EL (cell line): ENCODE measurements around the gene SSMEM1.
"Not testable (repeated sequence)": the region's sequence is repeated elsewhere in the genome, so short reads cannot be mapped to it uniquely, and the experiment has no call there.

Experiments used
- DNase-seq: peaks from one replicate; pipeline ENCODE4 v3.0.0-alpha.2; 2016

SSMEM1 gene

GRCh38 chr7:130207642-130208041 lies at the start of gene SSMEM1:
SSMEM1 (plus strand) TSS chr7:130207860; CDS start chr7:130207911, 51 bp downstream.
- DNase-seq = peak; percentile 55

GRCh38 chr7:130160023-130160422 lies 47.6 kb upstream of the SSMEM1 start:
- DNase-seq = no peak

GRCh38 chr7:130160455-130160854 lies 47.2 kb upstream of the SSMEM1 start:
- no peak for DNase-seq

GRCh38 chr7:130162196-130162595 lies 45.5 kb upstream of the SSMEM1 start:
- DNase-seq = no peak

GRCh38 chr7:130174237-130174959 lies 33.3 kb upstream of the SSMEM1 start:
- no peak for DNase-seq

GRCh38 chr7:130178251-130178650 lies 29.4 kb upstream of the SSMEM1 start:
- no peak for DNase-seq

- no peak for DNase-seq
These were observed 28.0 kb upstream of the SSMEM1 start for GRCh38 chr7:130179631-130180030.

- peak; percentile 40 for DNase-seq
These were observed 26.9 kb upstream of the SSMEM1 start for GRCh38 chr7:130180571-130181262.

GRCh38 chr7:130181263-130181605 lies 26.4 kb upstream of the SSMEM1 start:
- DNase-seq = no peak

- no peak for DNase-seq
These were observed 24.7 kb upstream of the SSMEM1 start for GRCh38 chr7:130182990-130183389.

GRCh38 chr7:130184349-130184748 lies 23.3 kb upstream of the SSMEM1 start:
- DNase-seq = not testable (repeated sequence)

- DNase-seq = no peak
These were observed 20.3 kb upstream of the SSMEM1 start for GRCh38 chr7:130187360-130187759.

- DNase-seq = peak; percentile 60
These were observed 18.3 kb upstream of the SSMEM1 start for GRCh38 chr7:130189343-130189742.

GRCh38 chr7:130191791-130192190 lies 15.9 kb upstream of the SSMEM1 start:
- DNase-seq = no peak

GRCh38 chr7:130195396-130195795 lies 12.3 kb upstream of the SSMEM1 start:
- DNase-seq = no peak

GRCh38 chr7:130196476-130196875 lies 11.2 kb upstream of the SSMEM1 start:
- no peak for DNase-seq

GRCh38 chr7:130197094-130197493 lies 10.6 kb upstream of the SSMEM1 start:
- DNase-seq = no peak

- DNase-seq = no peak
These were observed 5.9 kb upstream of the SSMEM1 start for GRCh38 chr7:130201796-130202195.

GRCh38 chr7:130205084-130205947 lies 2.3 kb upstream of the SSMEM1 start, which contains the start of gene TMEM209:
TMEM209 (minus strand) TSS chr7:130205406; CDS start chr7:130205375, 31 bp downstream.
- peak; percentile 97 for DNase-seq

- DNase-seq = no peak
These were observed 627 bp upstream of the SSMEM1 start for GRCh38 chr7:130207033-130207432.

- no peak for DNase-seq
These were observed 856 bp downstream of the SSMEM1 start for GRCh38 chr7:130208516-130208915.

- peak; percentile 67 for DNase-seq
These were observed 2.7 kb downstream of the SSMEM1 start for GRCh38 chr7:130210181-130210935.

GRCh38 chr7:130213828-130214227 lies 6.2 kb downstream of the SSMEM1 start:
- DNase-seq = no peak
